GM12864 (cell line): ENCODE results near the gene SPI1.

ENCODE experiments used
- DNase-seq: peaks from one replicate; pipeline ENCODE4 v3.0.0-alpha.2; 2011; ENCODE audit warnings: low read depth
- H3K4me3 ChIP-seq: 2 replicates; pipeline ENCODE4 v1.5.1; 2011; ENCODE audit warnings: mild to moderate bottlenecking, low read depth, low read length, control low read depth
- CTCF ChIP-seq: IDR thresholded peaks from 2 replicates; pipeline ENCODE4 v1.5.1; 2011; ENCODE audit warnings: low read depth, mild to moderate bottlenecking, moderate library complexity, low read length, control low read depth, inconsistent platforms; ENCODE audit errors: missing control alignments

Gene SPI1

GRCh38 chr11:47383071-47383470 is 4.7 kb upstream of the SPI1 start:
- no peak for TF ChIP-seq CTCF
- no peak for DNase-seq
- H3K4me3 ChIP-seq, result no peak overlapping the region

GRCh38 chr11:47380078-47380477 is 1.7 kb upstream of the SPI1 start:
- DNase-seq, result no peak
- H3K4me3 ChIP-seq, result no peak overlapping the region
- no peak for TF ChIP-seq CTCF

- TF ChIP-seq CTCF, result no peak
- no peak overlapping the region for H3K4me3 ChIP-seq
- DNase-seq, result no peak
Observed at GRCh38 chr11:47379317-47379716, 970 bp upstream of the SPI1 start.

GRCh38 chr11:47378836-47379170 is 456 bp upstream of the SPI1 start:
- peak overlapping the region; percentile 82 for H3K4me3 ChIP-seq
- TF ChIP-seq CTCF, result no peak
- DNase-seq, result no peak

- DNase-seq, result no peak
Observed at GRCh38 chr11:47377571-47378009, 757 bp downstream of the SPI1 start.

GRCh38 chr11:47376525-47377371 is 1.6 kb downstream of the SPI1 start:
- no peak for DNase-seq
- peak overlapping the region; percentile 82 for H3K4me3 ChIP-seq
- TF ChIP-seq CTCF, result peak; percentile 10

More at GRCh38 chr11:47377571-47378009, 757 bp downstream of the SPI1 start:
- TF ChIP-seq CTCF, result no peak
- H3K4me3 ChIP-seq, result peak overlapping the region; percentile 82

- H3K4me3 ChIP-seq, result peak overlapping the region; percentile 82
- TF ChIP-seq CTCF, result no peak
- DNase-seq, result no peak
Observed at GRCh38 chr11:47376107-47376524, 2.2 kb downstream of the SPI1 start.
